Sigmoid colon (tissue), 7 donors: ENCODE data around the gene ADAMTS6. TPM values are rescaled to one million over a fixed set of nuclear protein-coding genes. Genes with fewer than 3 reads are reported as not detected.

Experiments
- DNase-seq: peaks from one replicate; pipeline ENCODE4 v3.0.0-alpha.2; 2019
- H3K27ac ChIP-seq, 4 donors: fragments of 200-600 bp; sonication (generic); one replicate each; pipeline ENCODE4 v1.5.1; 2016 to 2019; ENCODE audit warnings: mild to moderate bottlenecking in 1 of 4
- H3K27me3 ChIP-seq, 3 donors: fragments of 200-600 bp; sonication (generic); one replicate each; pipeline ENCODE4 v1.5.1; 2019; ENCODE audit warnings: mild to moderate bottlenecking in 1 of 3
- H3K36me3 ChIP-seq, 4 donors: fragments of 200-600 bp; sonication (generic); one replicate each; pipeline ENCODE4 v1.5.1; 2016 to 2019
- H3K4me1 ChIP-seq, 4 donors: fragments of 200-600 bp; sonication (generic); one replicate each; pipeline ENCODE4 v1.5.1; 2017 to 2019
- H3K4me3 ChIP-seq, 4 donors: fragments of 200-600 bp; sonication (generic); one replicate each; pipeline ENCODE4 v1.5.1; 2017 to 2019; ENCODE audit warnings: mild to moderate bottlenecking in 2 of 4, moderate library complexity in 1 of 4
- H3K9me3 ChIP-seq, 4 donors: fragments of 200-600 bp in 3 of 4; sonication (generic) in 3 of 4; one replicate each; pipeline versions ENCODE4 v1.5.1 to v1.6.1; 2013 to 2019
- EP300 ChIP-seq, 4 donors: sonication (generic); formaldehyde crosslinking; IDR thresholded peaks; one replicate each; pipeline ENCODE4 v1.6.1; 2017; ENCODE audit warnings: antibody characterized with exemption in 4 of 4
- POLR2A ChIP-seq, 2 donors: fragments of 450-650 bp; IDR thresholded peaks; one replicate each; pipeline ENCODE4 v1.6.1; 2016; ENCODE audit warnings: antibody characterized with exemption in 2 of 2, mild to moderate bottlenecking in 2 of 2, moderate library complexity in 2 of 2
- POLR2AphosphoS5 ChIP-seq, 4 donors: sonication (generic); formaldehyde crosslinking; IDR thresholded peaks; one replicate each; pipeline ENCODE4 v1.6.1; 2017; ENCODE audit warnings: antibody characterized with exemption in 4 of 4
- whole genome bisulfite sequencing, 2 donors: extraction: QIAGEN DNeasy Blood & Tissue Kit; methylation state at CpG; one replicate each; pipeline ENCODE4 v1.1.7; 2013; 5-methylcytosine and 5-hydroxymethylcytosine counted together
- intact Hi-C: fragments of 100-400 bp; cut with DNase I; formaldehyde crosslinking; loops from one replicate; pipeline ENCODE4 v1.15.1; 2023
- polyA plus RNA-seq, 3 donors: library from polyadenylated mRNA; stranded (reverse); fragments of 200-250 nt; gene quantifications; one replicate each; pipeline ENCODE4 v1.2.3, GENCODE V29; 2013
- total RNA-seq, 4 donors: library from RNA; depleted of rRNA; stranded (reverse); fragments of >200 nt; gene quantifications; one replicate each; pipeline ENCODE4 v1.1.0, GENCODE V29; 2016
- TF ChIP-seq, protein P1 (sequence below), 4 experiments: fragments of 450-650 bp in 3 of 4; fragments of 200-600 bp in 1 of 4; IDR thresholded peaks; one replicate each; pipeline ENCODE4 v1.5.1; 2016 to 2019; ENCODE audit warnings: antibody characterized with exemption in 4 of 4, mild to moderate bottlenecking in 3 of 4, moderate library complexity in 2 of 4
- donor health status: healthy with polysubstance abuse.
- donor health status: Bipolar disorder and iron deficiency.
- donor health status: healthy.

The ADAMTS6 gene
- total and polyA plus RNA-seq, 7 donors: 0.74 to 18.3 (median 7.1) TPM; not detected in 2

- no peaks in the 10 kb centered on the region for H3K27me3 ChIP-seq
- no peak overlapping the region for H3K27ac ChIP-seq
- intact Hi-C loops: no loop called here
- WGBS, 2 donors: 82 to 84% methylated on average over 4 of the region's 4 CpGs
- TF ChIP-seq POLR2AphosphoS5 (IDR thresholded peaks at IDR 0.05): no peak
- TF ChIP-seq, protein P1, sequence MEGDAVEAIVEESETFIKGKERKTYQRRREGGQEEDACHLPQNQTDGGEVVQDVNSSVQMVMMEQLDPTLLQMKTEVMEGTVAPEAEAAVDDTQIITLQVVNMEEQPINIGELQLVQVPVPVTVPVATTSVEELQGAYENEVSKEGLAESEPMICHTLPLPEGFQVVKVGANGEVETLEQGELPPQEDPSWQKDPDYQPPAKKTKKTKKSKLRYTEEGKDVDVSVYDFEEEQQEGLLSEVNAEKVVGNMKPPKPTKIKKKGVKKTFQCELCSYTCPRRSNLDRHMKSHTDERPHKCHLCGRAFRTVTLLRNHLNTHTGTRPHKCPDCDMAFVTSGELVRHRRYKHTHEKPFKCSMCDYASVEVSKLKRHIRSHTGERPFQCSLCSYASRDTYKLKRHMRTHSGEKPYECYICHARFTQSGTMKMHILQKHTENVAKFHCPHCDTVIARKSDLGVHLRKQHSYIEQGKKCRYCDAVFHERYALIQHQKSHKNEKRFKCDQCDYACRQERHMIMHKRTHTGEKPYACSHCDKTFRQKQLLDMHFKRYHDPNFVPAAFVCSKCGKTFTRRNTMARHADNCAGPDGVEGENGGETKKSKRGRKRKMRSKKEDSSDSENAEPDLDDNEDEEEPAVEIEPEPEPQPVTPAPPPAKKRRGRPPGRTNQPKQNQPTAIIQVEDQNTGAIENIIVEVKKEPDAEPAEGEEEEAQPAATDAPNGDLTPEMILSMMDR (IDR thresholded peaks at IDR 0.05): no peak
- no peak for TF ChIP-seq POLR2A (IDR thresholded peaks at IDR 0.05)
- no peak for TF ChIP-seq EP300 (IDR thresholded peaks at IDR 0.05)
- H3K36me3 ChIP-seq: no peaks in the 10 kb centered on the region
- DNase-seq: no peak
- H3K9me3 ChIP-seq: no peaks in the 10 kb centered on the region
- no peak overlapping the region for H3K4me3 ChIP-seq
- peaks cover 0 to 8% (median 0%) of the 10 kb centered on the region in 4 donors for H3K4me1 ChIP-seq
Measured at GRCh38 chr5:65459995-65460394, 21.7 kb downstream of the ADAMTS6 start.

DNA sequence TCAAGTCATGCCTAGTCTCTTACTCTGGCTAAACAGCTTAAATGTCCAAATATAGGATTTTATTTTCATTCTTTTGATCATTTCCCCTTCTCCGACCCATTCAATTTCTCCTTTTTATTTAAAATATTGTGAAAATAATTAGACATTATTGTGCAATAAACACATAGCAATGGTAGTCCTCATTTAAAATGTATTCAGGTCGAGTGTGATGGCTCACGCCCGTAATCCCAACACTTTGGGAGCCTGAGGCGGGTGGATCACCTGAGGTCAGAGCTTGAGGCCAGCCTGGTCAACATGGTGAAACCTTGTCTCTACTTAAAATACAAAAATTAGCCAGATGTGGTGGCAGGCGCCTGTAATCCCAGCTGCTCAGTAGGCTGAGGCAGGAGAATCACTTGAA, 26.7 kb downstream of the ADAMTS6 start:
- H3K36me3 ChIP-seq: no peaks in the 10 kb centered on the region
- H3K4me3 ChIP-seq: no peak overlapping the region
- no peaks in the 10 kb centered on the region for H3K9me3 ChIP-seq
- H3K4me1 ChIP-seq: peaks cover 0 to 6% (median 0%) of the 10 kb centered on the region in 4 donors
- H3K27me3 ChIP-seq: no peaks in the 10 kb centered on the region
- 86 to 87% methylated on average over 6 of the region's 6 CpGs for WGBS, 2 donors
- intact Hi-C loops: no loop called here
- TF ChIP-seq POLR2AphosphoS5 (IDR thresholded peaks at IDR 0.05) (no peak), POLR2A (IDR thresholded peaks at IDR 0.05) (no peak), EP300 (IDR thresholded peaks at IDR 0.05) (no peak)
- TF ChIP-seq, protein P1 (IDR thresholded peaks at IDR 0.05): no peak
- no peak overlapping the region for H3K27ac ChIP-seq
- no peak for DNase-seq

GRCh38 chr5:65451436-65451835, 30.3 kb downstream of the ADAMTS6 start:
- Histone ChIP-seq H3K4me1 (no peaks in the 10 kb centered on the region), H3K27ac (no peak overlapping the region), H3K36me3 (no peaks in the 10 kb centered on the region), H3K9me3 (no peaks in the 10 kb centered on the region), H3K4me3 (no peak overlapping the region), H3K27me3 (no peaks in the 10 kb centered on the region)
- no peak for DNase-seq
- TF ChIP-seq, protein P1 (IDR thresholded peaks at IDR 0.05): no peak
- TF ChIP-seq POLR2AphosphoS5 (IDR thresholded peaks at IDR 0.05): no peak
- TF ChIP-seq POLR2A (IDR thresholded peaks at IDR 0.05): no peak
- intact Hi-C loops: no loop called here
- 84 to 85% methylated on average over 2 of the region's 2 CpGs for WGBS, 2 donors

GRCh38 chr5:65446682-65447081, 35.0 kb downstream of the ADAMTS6 start:
- intact Hi-C loops: no loop called here
- DNase-seq: no peak
- no peak overlapping the region for H3K4me3 ChIP-seq
- no peak overlapping the region for H3K27ac ChIP-seq
- no peaks in the 10 kb centered on the region for H3K27me3 ChIP-seq
- WGBS, 2 donors: 74 to 85% methylated on average over 2 of the region's 2 CpGs
- no peaks in the 10 kb centered on the region for H3K9me3 ChIP-seq
- no peaks in the 10 kb centered on the region for H3K4me1 ChIP-seq
- no peaks in the 10 kb centered on the region for H3K36me3 ChIP-seq
- TF ChIP-seq POLR2AphosphoS5 (IDR thresholded peaks at IDR 0.05): no peak
- TF ChIP-seq POLR2A (IDR thresholded peaks at IDR 0.05): no peak
- TF ChIP-seq, protein P1 (IDR thresholded peaks at IDR 0.05): no peak
- TF ChIP-seq EP300 (IDR thresholded peaks at IDR 0.05): no peak

DNA sequence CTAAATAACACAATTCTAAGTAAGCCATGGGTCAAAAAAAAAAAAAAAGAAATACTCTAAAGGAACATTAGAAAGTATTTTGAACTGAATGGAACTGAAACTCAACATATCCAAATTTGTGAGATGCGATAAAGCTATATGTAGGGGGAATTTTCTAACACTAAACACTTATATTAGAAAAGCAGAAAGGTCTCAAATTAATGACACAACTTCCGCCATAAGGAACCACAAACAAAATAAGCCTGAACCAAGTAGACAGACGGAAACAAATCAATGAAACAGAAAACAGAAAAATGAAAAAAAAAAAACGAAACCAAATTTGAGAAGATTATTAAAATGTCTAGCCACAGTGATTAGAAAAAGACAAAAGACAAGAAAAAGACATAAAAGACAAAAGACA, 39.9 kb downstream of the ADAMTS6 start:
- Histone ChIP-seq H3K4me1 (no peaks in the 10 kb centered on the region), H3K27ac (no peak overlapping the region), H3K36me3 (no peaks in the 10 kb centered on the region), H3K27me3 (no peaks in the 10 kb centered on the region), H3K4me3 (no peak overlapping the region), H3K9me3 (no peaks in the 10 kb centered on the region)
- intact Hi-C loops: no loop called here
- TF ChIP-seq POLR2AphosphoS5 (IDR thresholded peaks at IDR 0.05): no peak
- no peak for TF ChIP-seq POLR2A (IDR thresholded peaks at IDR 0.05)
- TF ChIP-seq, protein P1 (IDR thresholded peaks at IDR 0.05): no peak
- TF ChIP-seq EP300 (IDR thresholded peaks at IDR 0.05): no peak
- WGBS, 2 donors: 85 to 86% methylated on average over 4 of the region's 4 CpGs
- DNase-seq: no peak
